ENCODE measurements around the gene GMPR2.

- peak in 1 of 4 experiments; percentile 35 for TF ChIP-seq CTCF (IDR thresholded peaks at IDR 0.05)
- TF ChIP-seq POLR2A (IDR thresholded peaks at IDR 0.05), result peak; percentile 43
Observed at GRCh38 chr14:24188251-24189058, 44.3 kb upstream of the GMPR2 start, which contains the start of gene IPO4.
